BLaER1 (cell line): ENCODE results near the gene DIP2A.
A peak's percentile ranks its signal among the peaks of the same experiment; 100 is the strongest.

Source experiments
- H3K27ac ChIP-seq: shearing (Covaris generic); formaldehyde crosslinking; 2 replicates; pipeline ENCODE4 v1.8.1; 2022
- H3K27me3 ChIP-seq: shearing (Covaris generic); formaldehyde crosslinking; 2 replicates; pipeline ENCODE4 v1.8.1; 2022
- H3K36me3 ChIP-seq: shearing (Covaris generic); formaldehyde crosslinking; 2 replicates; pipeline ENCODE4 v1.8.1; 2022
- H3K4me1 ChIP-seq: shearing (Covaris generic); formaldehyde crosslinking; 2 replicates; pipeline ENCODE4 v1.8.1; 2022
- H3K4me2 ChIP-seq: shearing (Covaris generic); formaldehyde crosslinking; 2 replicates; pipeline ENCODE4 v1.8.1; 2022
- H3K4me3 ChIP-seq: shearing (Covaris generic); formaldehyde crosslinking; 2 replicates; pipeline ENCODE4 v1.8.1; 2022
- H3K9ac ChIP-seq: shearing (Covaris generic); formaldehyde crosslinking; 2 replicates; pipeline ENCODE4 v1.8.1; 2022
- H3K9me3 ChIP-seq: shearing (Covaris generic); formaldehyde crosslinking; 2 replicates; pipeline ENCODE4 v1.8.1; 2022
- H4K20me1 ChIP-seq: shearing (Covaris generic); formaldehyde crosslinking; 2 replicates; pipeline ENCODE4 v1.8.1; 2022
- Cebpa-rat ChIP-seq: shearing (Covaris generic); IDR thresholded peaks from 2 replicates; pipeline ENCODE4 v1.8.1; 2022

The DIP2A gene

GRCh38 chr21:46491553-46491952 lies 32.9 kb downstream of the DIP2A start:
- H3K9me3 ChIP-seq = peaks cover 23% of the 10 kb centered on the region
- no peaks in the 10 kb centered on the region for H3K4me1 ChIP-seq
- no peak for TF ChIP-seq Cebpa-rat
- H4K20me1 ChIP-seq = peaks cover 16% of the 10 kb centered on the region
- H3K27ac ChIP-seq = no peak overlapping the region
- H3K9ac ChIP-seq = no peak overlapping the region
- no peak overlapping the region for H3K4me2 ChIP-seq
- no peak overlapping the region for H3K4me3 ChIP-seq
- no peaks in the 10 kb centered on the region for H3K27me3 ChIP-seq
- H3K36me3 ChIP-seq = peaks cover 79% of the 10 kb centered on the region

GRCh38 chr21:46492851-46493250 lies 34.2 kb downstream of the DIP2A start:
- no peaks in the 10 kb centered on the region for H3K4me1 ChIP-seq
- peaks cover 83% of the 10 kb centered on the region for H3K36me3 ChIP-seq
- H3K27me3 ChIP-seq = no peaks in the 10 kb centered on the region
- H3K27ac ChIP-seq = no peak overlapping the region
- H3K9me3 ChIP-seq = peaks cover 23% of the 10 kb centered on the region
- no peak overlapping the region for H3K9ac ChIP-seq
- TF ChIP-seq Cebpa-rat = no peak
- no peak overlapping the region for H3K4me2 ChIP-seq
- peaks cover 16% of the 10 kb centered on the region for H4K20me1 ChIP-seq
- H3K4me3 ChIP-seq = no peak overlapping the region

- H3K4me2 ChIP-seq = no peak overlapping the region
- H3K27me3 ChIP-seq = no peaks in the 10 kb centered on the region
- no peak overlapping the region for H3K4me3 ChIP-seq
- TF ChIP-seq Cebpa-rat = peak; percentile 24; the same call in 1 of the 2 replicates
- H3K4me1 ChIP-seq = no peaks in the 10 kb centered on the region
- H3K36me3 ChIP-seq = peaks cover 86% of the 10 kb centered on the region
- no peak overlapping the region for H3K9ac ChIP-seq
- no peak overlapping the region for H3K27ac ChIP-seq
- H3K9me3 ChIP-seq = peaks cover 23% of the 10 kb centered on the region
- H4K20me1 ChIP-seq = peaks cover 16% of the 10 kb centered on the region
Measured at GRCh38 chr21:46493828-46494227, 35.1 kb downstream of the DIP2A start.

GRCh38 chr21:46498335-46499050 lies 39.8 kb downstream of the DIP2A start:
- H3K4me2 ChIP-seq = no peak overlapping the region
- no peak for TF ChIP-seq Cebpa-rat
- no peak overlapping the region for H3K4me3 ChIP-seq
- no peaks in the 10 kb centered on the region for H4K20me1 ChIP-seq
- peaks cover 69% of the 10 kb centered on the region for H3K36me3 ChIP-seq
- peaks cover 20% of the 10 kb centered on the region for H3K4me1 ChIP-seq
- H3K27ac ChIP-seq = no peak overlapping the region
- no peaks in the 10 kb centered on the region for H3K27me3 ChIP-seq
- no peak overlapping the region for H3K9ac ChIP-seq
- peaks cover 10% of the 10 kb centered on the region for H3K9me3 ChIP-seq

- Histone ChIP-seq H4K20me1 (no peaks in the 10 kb centered on the region), H3K4me3 (no peak overlapping the region), H3K9ac (0 out of 2 replicates have a peak overlapping the region, but pooled peaks have one; percentile 22), H3K27me3 (no peaks in the 10 kb centered on the region), H3K4me2 (peak overlapping the region; percentile 45), H3K27ac (peak overlapping the region; percentile 33; the same call in 1 of the 2 replicates), H3K4me1 (peaks cover 32% of the 10 kb centered on the region), H3K9me3 (no peaks in the 10 kb centered on the region), H3K36me3 (peaks cover 70% of the 10 kb centered on the region)
- TF ChIP-seq Cebpa-rat = no peak
Measured at GRCh38 chr21:46500224-46500861, 41.7 kb downstream of the DIP2A start.

GRCh38 chr21:46503922-46504550 lies 45.3 kb downstream of the DIP2A start:
- peaks cover 3% of the 10 kb centered on the region; the same call in 1 of the 2 replicates for H3K9me3 ChIP-seq
- H3K4me1 ChIP-seq = peaks cover 32% of the 10 kb centered on the region
- no peak overlapping the region for H3K9ac ChIP-seq
- no peak overlapping the region for H3K4me3 ChIP-seq
- H3K4me2 ChIP-seq = peak overlapping the region; percentile 52
- TF ChIP-seq Cebpa-rat = no peak
- H4K20me1 ChIP-seq = no peaks in the 10 kb centered on the region
- H3K36me3 ChIP-seq = peaks cover 66% of the 10 kb centered on the region
- no peaks in the 10 kb centered on the region for H3K27me3 ChIP-seq
- H3K27ac ChIP-seq = peak overlapping the region; percentile 51

- no peak overlapping the region for H3K9ac ChIP-seq
- peaks cover 32% of the 10 kb centered on the region for H3K4me1 ChIP-seq
- no peak for TF ChIP-seq Cebpa-rat
- H3K9me3 ChIP-seq = peaks cover 9% of the 10 kb centered on the region
- H3K27ac ChIP-seq = no peak overlapping the region
- H3K4me2 ChIP-seq = no peak overlapping the region
- peaks cover 66% of the 10 kb centered on the region for H3K36me3 ChIP-seq
- H4K20me1 ChIP-seq = no peaks in the 10 kb centered on the region
- no peaks in the 10 kb centered on the region for H3K27me3 ChIP-seq
- no peak overlapping the region for H3K4me3 ChIP-seq
Measured at GRCh38 chr21:46504666-46505065, 46.0 kb downstream of the DIP2A start.

- H3K9me3 ChIP-seq = peaks cover 28% of the 10 kb centered on the region
- no peak overlapping the region for H3K27ac ChIP-seq
- H3K9ac ChIP-seq = no peak overlapping the region
- H4K20me1 ChIP-seq = no peaks in the 10 kb centered on the region
- no peaks in the 10 kb centered on the region for H3K27me3 ChIP-seq
- peaks cover 20% of the 10 kb centered on the region for H3K4me1 ChIP-seq
- H3K4me2 ChIP-seq = no peak overlapping the region
- H3K4me3 ChIP-seq = no peak overlapping the region
- no peak for TF ChIP-seq Cebpa-rat
- H3K36me3 ChIP-seq = peaks cover 84% of the 10 kb centered on the region
Measured at GRCh38 chr21:46507562-46507961, 48.9 kb downstream of the DIP2A start.

- Histone ChIP-seq H3K4me2 (no peak overlapping the region), H3K9ac (no peak overlapping the region), H3K27me3 (no peaks in the 10 kb centered on the region), H3K4me3 (no peak overlapping the region), H4K20me1 (no peaks in the 10 kb centered on the region), H3K36me3 (peaks cover 82% of the 10 kb centered on the region), H3K9me3 (peaks cover 29% of the 10 kb centered on the region), H3K4me1 (peaks cover 4% of the 10 kb centered on the region), H3K27ac (no peak overlapping the region)
- TF ChIP-seq Cebpa-rat = no peak
Measured at GRCh38 chr21:46509741-46510502, 51.2 kb downstream of the DIP2A start.
